Breast epithelium (tissue), 3 donors: ENCODE data around the gene SLC25A31.

ENCODE experiments used
- POLR2A ChIP-seq: fragments of 450-650 bp; IDR thresholded peaks from one replicate; pipeline ENCODE4 v1.6.1; 2016; ENCODE audit warnings: antibody characterized with exemption, mild to moderate bottlenecking, moderate library complexity
- POLR2AphosphoS5 ChIP-seq, 3 donors: sonication (generic); formaldehyde crosslinking; IDR thresholded peaks; one replicate each; pipeline ENCODE4 v1.6.1; 2017; ENCODE audit warnings: antibody characterized with exemption in 3 of 3
- TF ChIP-seq, protein P1 (sequence below), 3 donors: fragments of 450-650 bp; IDR thresholded peaks; one replicate each; pipeline ENCODE4 v1.5.1; 2016 to 2017; ENCODE audit warnings: antibody characterized with exemption in 3 of 3, mild to moderate bottlenecking in 3 of 3, moderate library complexity in 3 of 3

GRCh38 chr4:127772769-127773671 is 42.8 kb downstream of the SLC25A31 start:
- no peak for TF ChIP-seq POLR2A
- TF ChIP-seq, protein P1, sequence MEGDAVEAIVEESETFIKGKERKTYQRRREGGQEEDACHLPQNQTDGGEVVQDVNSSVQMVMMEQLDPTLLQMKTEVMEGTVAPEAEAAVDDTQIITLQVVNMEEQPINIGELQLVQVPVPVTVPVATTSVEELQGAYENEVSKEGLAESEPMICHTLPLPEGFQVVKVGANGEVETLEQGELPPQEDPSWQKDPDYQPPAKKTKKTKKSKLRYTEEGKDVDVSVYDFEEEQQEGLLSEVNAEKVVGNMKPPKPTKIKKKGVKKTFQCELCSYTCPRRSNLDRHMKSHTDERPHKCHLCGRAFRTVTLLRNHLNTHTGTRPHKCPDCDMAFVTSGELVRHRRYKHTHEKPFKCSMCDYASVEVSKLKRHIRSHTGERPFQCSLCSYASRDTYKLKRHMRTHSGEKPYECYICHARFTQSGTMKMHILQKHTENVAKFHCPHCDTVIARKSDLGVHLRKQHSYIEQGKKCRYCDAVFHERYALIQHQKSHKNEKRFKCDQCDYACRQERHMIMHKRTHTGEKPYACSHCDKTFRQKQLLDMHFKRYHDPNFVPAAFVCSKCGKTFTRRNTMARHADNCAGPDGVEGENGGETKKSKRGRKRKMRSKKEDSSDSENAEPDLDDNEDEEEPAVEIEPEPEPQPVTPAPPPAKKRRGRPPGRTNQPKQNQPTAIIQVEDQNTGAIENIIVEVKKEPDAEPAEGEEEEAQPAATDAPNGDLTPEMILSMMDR (IDR thresholded peaks at IDR 0.05) = no peak
- no peak for TF ChIP-seq POLR2AphosphoS5 (IDR thresholded peaks at IDR 0.05)
